Measurements from ENCODE around the gene APRT.
A peak's percentile ranks its signal among the peaks of the same experiment; 100 is the strongest.
"Not testable (repeated sequence)": the region's sequence is repeated elsewhere in the genome, so short reads cannot be mapped to it uniquely, and the experiment has no call there.

The APRT gene

DNA sequence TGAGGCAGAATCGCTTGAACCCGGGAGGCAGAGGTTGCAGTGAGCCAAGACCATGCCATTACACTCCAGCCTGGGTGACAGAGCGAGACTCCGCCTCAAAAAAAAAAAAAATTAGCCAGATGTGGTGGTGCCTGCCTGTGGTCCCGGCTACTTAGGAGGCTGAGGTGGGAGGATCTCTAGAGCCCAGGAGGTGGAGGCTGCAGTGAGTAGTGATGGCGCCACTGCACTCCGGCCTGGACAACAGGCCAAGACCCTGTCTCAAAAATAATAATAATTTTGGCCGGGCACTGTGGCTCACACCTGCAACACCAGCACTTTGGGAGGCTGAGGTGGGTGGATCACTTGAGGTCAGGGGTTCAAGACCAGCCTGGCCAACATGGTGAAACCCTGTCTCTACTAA is 23.0 kb downstream of the APRT start:
- 96% methylated on average over 7 of the region's 8 CpGs for WGBS
- H2BK120ac ChIP-seq (ENCODE audit: low read depth, low read length); H3K27ac ChIP-seq (ENCODE audit: low read length, poor library complexity, severe bottlenecking); H2BK12ac ChIP-seq (ENCODE audit: low read length in 2 of 2); H3K14ac ChIP-seq (ENCODE audit: low read length in 2 of 2); H2BK5ac ChIP-seq (ENCODE audit: low read depth, low read length, poor library complexity, severe bottlenecking); H3K4me2 ChIP-seq (ENCODE audit: low read length, poor library complexity, severe bottlenecking); H4K8ac ChIP-seq (ENCODE audit: low read length); H2BK15ac ChIP-seq (ENCODE audit: low read depth, poor library complexity, severe bottlenecking); H2AK5ac ChIP-seq (ENCODE audit: low read length, severe bottlenecking); H3K4ac ChIP-seq (ENCODE audit: low read depth in 1 of 2, low read length in 2 of 2); H3K36me3 ChIP-seq (ENCODE audit: control insufficient read depth in 1 of 2, insufficient read depth in 2 of 2, low read depth in 1 of 2, low read length in 2 of 2); DNase-seq; H3K23ac ChIP-seq (ENCODE audit: low read length in 2 of 2); H3K9me3 ChIP-seq (ENCODE audit: control insufficient read depth, low read length); H2AFZ ChIP-seq (ENCODE audit: low read depth, low read length); H3K9ac ChIP-seq (ENCODE audit: low read length); H3K18ac ChIP-seq (ENCODE audit: low read depth in 1 of 2, low read length in 2 of 2); H4K91ac ChIP-seq (ENCODE audit: low read length); H3K79me1 ChIP-seq (replicated peaks; ENCODE audit: low read length, poor library complexity, severe bottlenecking); H3K4me3 ChIP-seq (ENCODE audit: insufficient read depth in 1 of 2, low read depth in 1 of 2, low read length in 2 of 2): not testable (repeated sequence)
- Histone ChIP-seq H3K4me1 (ENCODE audit: control insufficient read depth, insufficient read depth, low read depth, low read length) (peaks cover 42% of the 10 kb centered on the region), H3K27me3 (ENCODE audit: control insufficient read depth in 1 of 2, insufficient read depth in 1 of 2, low read length in 2 of 2) (peaks cover 4 to 28% of the 10 kb centered on the region in 2 experiments)

DNA sequence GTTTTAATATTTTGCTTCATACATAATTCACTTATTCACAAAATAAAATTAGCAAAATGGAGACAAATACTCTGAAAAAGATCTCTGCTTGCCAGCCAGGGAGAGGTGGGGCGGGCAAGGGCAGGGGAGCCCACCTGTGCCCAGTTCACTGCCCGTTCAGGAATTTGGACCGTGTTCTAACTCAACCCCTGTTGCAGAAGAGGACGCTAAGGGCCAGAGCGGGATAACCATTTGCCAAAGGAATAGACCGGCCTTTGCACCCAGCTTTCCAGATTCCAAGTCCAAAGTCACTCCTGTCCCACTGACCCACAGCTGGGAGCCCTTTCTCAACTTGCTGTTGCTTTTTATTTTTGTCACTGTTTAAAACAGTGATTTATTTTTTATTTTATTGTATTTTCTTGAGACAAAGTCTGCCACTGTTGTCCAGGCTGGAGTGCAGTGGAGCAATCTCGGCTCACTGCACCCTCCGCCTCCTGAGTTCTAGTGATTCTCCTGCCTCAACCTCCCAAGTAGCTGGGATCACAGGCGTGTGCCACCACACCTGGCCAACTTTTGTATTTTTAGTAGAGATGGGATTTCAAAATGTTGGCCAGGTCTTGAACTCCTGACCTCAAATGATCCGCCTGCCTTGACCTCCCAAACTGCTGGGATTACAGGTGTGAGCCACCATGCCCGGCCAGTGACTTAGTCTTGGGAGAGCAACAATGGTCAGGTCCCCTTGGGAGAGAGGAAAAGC is 24.0 kb downstream of the APRT start:
- Histone ChIP-seq H3K23ac (ENCODE audit: low read length in 2 of 2) (no peak overlapping the region), H2BK120ac (ENCODE audit: low read depth, low read length) (no peak overlapping the region), H3K4me2 (ENCODE audit: low read length, poor library complexity, severe bottlenecking) (no peak overlapping the region), H3K18ac (ENCODE audit: low read depth in 1 of 2, low read length in 2 of 2) (no peak overlapping the region), H3K9ac (ENCODE audit: low read length) (no peak overlapping the region), H2AFZ (ENCODE audit: low read depth, low read length) (no peak overlapping the region), H2BK5ac (ENCODE audit: low read depth, low read length, poor library complexity, severe bottlenecking) (no peak overlapping the region), H3K14ac (ENCODE audit: low read length in 2 of 2) (no peak overlapping the region), H3K4me3 (ENCODE audit: insufficient read depth in 1 of 2, low read depth in 1 of 2, low read length in 2 of 2) (no peak overlapping the region), H3K79me1 (replicated peaks; ENCODE audit: low read length, poor library complexity, severe bottlenecking) (no peaks in the 10 kb centered on the region), H3K4ac (ENCODE audit: low read depth in 1 of 2, low read length in 2 of 2) (no peak overlapping the region), H4K8ac (ENCODE audit: low read length) (no peak overlapping the region), H3K9me3 (ENCODE audit: control insufficient read depth, low read length) (no peaks in the 10 kb centered on the region), H3K36me3 (ENCODE audit: control insufficient read depth in 1 of 2, insufficient read depth in 2 of 2, low read depth in 1 of 2, low read length in 2 of 2) (no peaks in the 10 kb centered on the region), H3K27me3 (ENCODE audit: control insufficient read depth in 1 of 2, insufficient read depth in 1 of 2, low read length in 2 of 2) (peaks cover 0 to 19% of the 10 kb centered on the region in 2 experiments), H2BK15ac (ENCODE audit: low read depth, poor library complexity, severe bottlenecking) (no peak overlapping the region), H4K91ac (ENCODE audit: low read length) (no peak overlapping the region), H2AK5ac (ENCODE audit: low read length, severe bottlenecking) (no peak overlapping the region), H3K4me1 (ENCODE audit: control insufficient read depth, insufficient read depth, low read depth, low read length) (peaks cover 47% of the 10 kb centered on the region), H3K27ac (ENCODE audit: low read length, poor library complexity, severe bottlenecking) (no peak overlapping the region), H2BK12ac (ENCODE audit: low read length in 2 of 2) (no peak overlapping the region)
- no peak for DNase-seq
- WGBS = 90% methylated on average over 11 of the region's 11 CpGs

DNA sequence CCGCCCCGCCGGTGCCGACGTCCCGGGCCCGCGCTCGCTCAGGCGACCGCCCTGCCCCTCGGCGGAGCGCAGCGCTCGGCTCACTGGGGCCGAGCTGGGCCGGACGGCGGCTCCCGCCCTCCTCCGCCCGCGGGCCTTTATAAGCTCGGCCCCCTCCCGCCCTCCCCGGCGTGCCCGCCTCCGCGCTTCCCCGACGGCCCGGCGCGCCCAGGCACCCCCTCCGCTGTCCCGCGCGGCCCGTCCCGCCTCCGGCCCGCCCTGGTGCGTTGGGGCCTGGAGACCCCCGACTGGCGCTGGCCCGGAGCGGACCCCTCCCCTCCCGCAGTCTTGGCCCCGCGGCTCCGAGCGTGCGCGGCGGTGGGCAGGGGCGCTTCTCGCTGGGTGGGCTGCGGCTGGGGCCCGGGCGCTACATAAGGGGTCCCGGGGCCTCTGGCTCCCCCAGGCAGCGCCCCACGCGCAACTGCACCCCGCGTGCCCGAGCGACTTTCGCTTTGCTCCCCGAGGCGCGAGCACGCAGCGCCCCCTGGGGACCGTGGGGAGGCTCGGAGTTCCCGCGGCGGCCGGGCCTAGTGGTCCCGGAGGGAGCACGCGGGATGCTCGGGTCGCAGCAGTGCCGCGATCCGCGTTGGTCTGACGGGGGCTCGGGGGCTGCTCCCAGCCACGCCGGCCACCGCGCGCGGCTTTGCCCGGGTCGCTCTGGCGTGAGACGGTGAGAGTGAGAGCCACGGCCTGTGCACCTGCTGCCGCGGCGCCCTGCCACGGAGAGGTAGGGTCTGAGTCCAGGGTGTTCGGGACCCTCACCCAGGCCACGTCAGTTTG is 26.4 kb downstream of the APRT start, which contains the start of gene PIEZO1:
PIEZO1 (minus strand) TSS at position 115 of the 819 bp plus-strand sequence. CDS start 256 bp downstream, outside the sequence.
- Histone ChIP-seq H2AK5ac (ENCODE audit: low read length, severe bottlenecking) (peak within 1 kb of the TSS; percentile 52), H3K14ac (ENCODE audit: low read length in 2 of 2) (peak within 1 kb of the TSS; percentile 94 to 95), H3K27ac (ENCODE audit: low read length, poor library complexity, severe bottlenecking) (peak within 1 kb of the TSS; percentile 78), H3K36me3 (ENCODE audit: control insufficient read depth in 1 of 2, insufficient read depth in 2 of 2, low read depth in 1 of 2, low read length in 2 of 2) (peaks cover 0 to 4% of the 10 kb centered on the region in 2 experiments), H3K9ac (ENCODE audit: low read length) (peak within 1 kb of the TSS; percentile 88), H2BK5ac (ENCODE audit: low read depth, low read length, poor library complexity, severe bottlenecking) (peak within 1 kb of the TSS; percentile 93), H3K4me2 (ENCODE audit: low read length, poor library complexity, severe bottlenecking) (peak within 1 kb of the TSS; percentile 86), H4K8ac (ENCODE audit: low read length) (peak within 1 kb of the TSS; percentile 96), H3K79me1 (replicated peaks; ENCODE audit: low read length, poor library complexity, severe bottlenecking) (peaks cover 2% of the 10 kb centered on the region), H3K18ac (ENCODE audit: low read depth in 1 of 2, low read length in 2 of 2) (peak within 1 kb of the TSS; percentile 96 to 99), H2BK15ac (ENCODE audit: low read depth, poor library complexity, severe bottlenecking) (peak within 1 kb of the TSS; percentile 90), H2BK120ac (ENCODE audit: low read depth, low read length) (peak within 1 kb of the TSS; percentile 98), H3K9me3 (ENCODE audit: control insufficient read depth, low read length) (no peaks in the 10 kb centered on the region), H2AFZ (ENCODE audit: low read depth, low read length) (peak within 1 kb of the TSS; percentile 74), H4K91ac (ENCODE audit: low read length) (peak within 1 kb of the TSS; percentile 97), H3K4me3 (ENCODE audit: insufficient read depth in 1 of 2, low read depth in 1 of 2, low read length in 2 of 2) (peak within 1 kb of the TSS; percentile 76 to 86), H2BK12ac (ENCODE audit: low read length in 2 of 2) (peak within 1 kb of the TSS in 1 of 2 experiments; percentile 84), H3K4ac (ENCODE audit: low read depth in 1 of 2, low read length in 2 of 2) (peak within 1 kb of the TSS; percentile 66 to 95), H3K23ac (ENCODE audit: low read length in 2 of 2) (peak within 1 kb of the TSS; percentile 68 to 94), H3K27me3 (ENCODE audit: control insufficient read depth in 1 of 2, insufficient read depth in 1 of 2, low read length in 2 of 2) (peaks cover 0 to 4% of the 10 kb centered on the region in 2 experiments), H3K4me1 (ENCODE audit: control insufficient read depth, insufficient read depth, low read depth, low read length) (peaks cover 49% of the 10 kb centered on the region)
- DNase-seq = peak; percentile 73
- WGBS = 11% methylated on average over 52 of the region's 110 CpGs

DNA sequence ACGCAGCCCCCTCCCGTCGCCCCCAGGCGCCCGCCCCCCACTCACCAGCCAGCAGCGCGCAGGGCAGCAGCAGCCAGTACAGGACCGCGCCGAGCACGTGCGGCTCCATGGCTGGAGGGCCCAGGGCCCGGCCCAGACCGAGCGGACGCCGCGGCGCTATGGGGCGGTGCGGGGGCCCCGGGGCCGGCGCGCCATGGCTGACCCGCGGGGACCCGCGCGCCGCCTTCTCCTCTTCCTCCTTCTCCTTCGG is 26.9 kb downstream of the APRT start:
- Histone ChIP-seq H3K4me3 (ENCODE audit: insufficient read depth in 1 of 2, low read depth in 1 of 2, low read length in 2 of 2) (peak overlapping the region; percentile 76 to 86), H2BK5ac (ENCODE audit: low read depth, low read length, poor library complexity, severe bottlenecking) (peak overlapping the region; percentile 93), H2AFZ (ENCODE audit: low read depth, low read length) (no peak overlapping the region), H3K27me3 (ENCODE audit: control insufficient read depth in 1 of 2, insufficient read depth in 1 of 2, low read length in 2 of 2) (peaks cover 0 to 4% of the 10 kb centered on the region in 2 experiments), H3K14ac (ENCODE audit: low read length in 2 of 2) (peak overlapping the region in 1 of 2 experiments; percentile 89), H3K18ac (ENCODE audit: low read depth in 1 of 2, low read length in 2 of 2) (peak overlapping the region; percentile 82 to 99), H4K8ac (ENCODE audit: low read length) (peak overlapping the region; percentile 69), H4K91ac (ENCODE audit: low read length) (peak overlapping the region; percentile 93), H3K23ac (ENCODE audit: low read length in 2 of 2) (no peak overlapping the region), H3K79me1 (replicated peaks; ENCODE audit: low read length, poor library complexity, severe bottlenecking) (peaks cover 2% of the 10 kb centered on the region), H3K4ac (ENCODE audit: low read depth in 1 of 2, low read length in 2 of 2) (peak overlapping the region; percentile 66 to 91), H3K9ac (ENCODE audit: low read length) (peak overlapping the region; percentile 88), H3K4me1 (ENCODE audit: control insufficient read depth, insufficient read depth, low read depth, low read length) (peaks cover 52% of the 10 kb centered on the region), H2AK5ac (ENCODE audit: low read length, severe bottlenecking) (no peak overlapping the region), H2BK15ac (ENCODE audit: low read depth, poor library complexity, severe bottlenecking) (peak overlapping the region; percentile 90), H3K36me3 (ENCODE audit: control insufficient read depth in 1 of 2, insufficient read depth in 2 of 2, low read depth in 1 of 2, low read length in 2 of 2) (peaks cover 0 to 4% of the 10 kb centered on the region in 2 experiments), H3K27ac (ENCODE audit: low read length, poor library complexity, severe bottlenecking) (no peak overlapping the region), H2BK120ac (ENCODE audit: low read depth, low read length) (peak overlapping the region; percentile 98), H2BK12ac (ENCODE audit: low read length in 2 of 2) (peak overlapping the region in 1 of 2 experiments; percentile 84), H3K9me3 (ENCODE audit: control insufficient read depth, low read length) (no peaks in the 10 kb centered on the region), H3K4me2 (ENCODE audit: low read length, poor library complexity, severe bottlenecking) (peak overlapping the region; percentile 82)
- DNase-seq = no peak
- 0% methylated on average over 21 of the region's 32 CpGs for WGBS

All from mesenchymal stem cell (in vitro differentiated cells and primary cell).